LNCAP (cell line): Measurements from ENCODE around the gene SKP1.

Source experiments
- TF ChIP-seq, protein P1 (sequence below): fragments of 450-650 bp; IDR thresholded peaks from 2 replicates; pipeline ENCODE4 v1.5.1; 2017; ENCODE audit warnings: mild to moderate bottlenecking

Gene SKP1

DNA sequence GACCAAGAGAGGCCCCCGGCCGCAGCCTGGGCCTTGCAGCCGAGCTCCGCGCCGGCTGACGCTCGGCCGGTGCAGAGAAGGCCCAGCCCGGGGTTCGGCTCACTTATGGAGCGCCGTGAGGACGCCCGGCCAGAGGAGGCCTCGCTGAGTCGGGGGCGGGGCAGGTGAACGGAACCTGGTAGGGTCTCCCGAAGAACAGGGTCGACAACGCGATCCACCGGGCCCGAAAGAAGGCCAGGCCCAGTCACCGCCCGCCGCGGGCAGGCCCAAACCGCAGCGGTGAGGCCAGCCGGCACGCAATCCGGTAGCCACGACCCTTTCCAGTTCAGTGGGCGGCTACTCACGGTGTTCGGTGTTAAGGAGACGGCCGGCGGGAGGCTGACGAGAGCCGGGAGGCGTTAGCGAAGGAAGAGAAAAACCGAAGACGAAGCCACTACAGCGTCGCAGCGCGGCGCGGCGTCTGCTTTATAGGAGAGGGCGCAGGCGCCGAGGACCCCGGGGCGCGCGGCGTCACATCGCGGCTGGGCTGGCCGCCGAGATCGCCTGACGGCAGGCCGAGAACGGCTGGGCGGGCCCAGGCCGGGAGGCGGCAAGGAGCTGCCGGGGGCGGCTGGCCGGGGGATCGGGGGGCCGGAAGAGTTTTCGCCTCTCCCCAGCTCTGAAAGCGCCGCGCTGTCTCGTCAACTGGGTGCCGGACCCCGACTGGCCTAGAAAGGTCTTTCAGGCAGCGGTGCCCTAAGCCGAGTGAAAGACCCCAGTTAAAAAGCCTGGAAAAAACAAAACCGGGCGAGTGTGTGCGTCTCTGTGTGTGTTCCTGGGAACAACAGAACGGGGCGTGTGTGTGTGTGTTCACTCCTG is at the start of gene SKP1:
Gene SKP1 (minus strand): TSS at position 440 of the 858 bp plus-strand sequence. CDS start 2,928 bp downstream, outside the sequence.
- TF ChIP-seq, protein P1, sequence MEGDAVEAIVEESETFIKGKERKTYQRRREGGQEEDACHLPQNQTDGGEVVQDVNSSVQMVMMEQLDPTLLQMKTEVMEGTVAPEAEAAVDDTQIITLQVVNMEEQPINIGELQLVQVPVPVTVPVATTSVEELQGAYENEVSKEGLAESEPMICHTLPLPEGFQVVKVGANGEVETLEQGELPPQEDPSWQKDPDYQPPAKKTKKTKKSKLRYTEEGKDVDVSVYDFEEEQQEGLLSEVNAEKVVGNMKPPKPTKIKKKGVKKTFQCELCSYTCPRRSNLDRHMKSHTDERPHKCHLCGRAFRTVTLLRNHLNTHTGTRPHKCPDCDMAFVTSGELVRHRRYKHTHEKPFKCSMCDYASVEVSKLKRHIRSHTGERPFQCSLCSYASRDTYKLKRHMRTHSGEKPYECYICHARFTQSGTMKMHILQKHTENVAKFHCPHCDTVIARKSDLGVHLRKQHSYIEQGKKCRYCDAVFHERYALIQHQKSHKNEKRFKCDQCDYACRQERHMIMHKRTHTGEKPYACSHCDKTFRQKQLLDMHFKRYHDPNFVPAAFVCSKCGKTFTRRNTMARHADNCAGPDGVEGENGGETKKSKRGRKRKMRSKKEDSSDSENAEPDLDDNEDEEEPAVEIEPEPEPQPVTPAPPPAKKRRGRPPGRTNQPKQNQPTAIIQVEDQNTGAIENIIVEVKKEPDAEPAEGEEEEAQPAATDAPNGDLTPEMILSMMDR, result no peak

DNA sequence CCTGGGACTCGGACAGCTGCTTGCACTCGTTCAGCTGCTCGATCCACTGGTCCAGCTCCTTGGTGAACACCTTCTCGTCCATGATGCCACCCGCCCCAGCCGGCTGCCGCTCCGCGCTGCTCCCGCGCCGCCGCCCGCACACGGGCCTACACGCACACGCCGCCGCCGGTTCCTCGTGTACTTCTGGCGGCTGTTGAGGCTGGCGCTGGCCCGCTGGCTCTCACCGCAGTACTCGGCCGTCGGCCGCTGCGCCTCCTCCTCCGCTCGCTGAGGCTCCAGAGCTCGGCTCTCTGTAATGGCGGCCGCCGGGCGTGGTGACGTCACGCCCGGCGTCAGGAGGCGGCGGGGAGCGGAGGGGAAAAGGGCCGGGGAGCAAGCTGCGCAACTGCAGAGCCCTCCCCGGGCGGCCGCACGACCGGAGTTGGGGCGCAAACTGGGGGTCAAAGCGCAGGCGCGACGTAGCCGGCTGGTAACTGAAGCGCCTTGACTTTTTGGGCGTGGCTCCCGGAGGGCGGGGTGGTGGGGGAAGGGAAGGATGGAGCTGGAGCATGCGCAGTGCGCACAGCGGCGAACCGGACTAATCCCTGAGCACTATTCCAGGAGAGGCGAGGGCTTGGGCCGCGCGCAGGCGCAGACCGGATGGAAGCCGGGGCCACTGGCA is 49.2 kb upstream of the SKP1 start, which contains the start of gene PPP2CA:
Gene PPP2CA (minus strand): TSS at position 294 of the 661 bp plus-strand sequence. CDS start 212 bp downstream, at position 82.
- TF ChIP-seq, protein P1, result no peak

DNA sequence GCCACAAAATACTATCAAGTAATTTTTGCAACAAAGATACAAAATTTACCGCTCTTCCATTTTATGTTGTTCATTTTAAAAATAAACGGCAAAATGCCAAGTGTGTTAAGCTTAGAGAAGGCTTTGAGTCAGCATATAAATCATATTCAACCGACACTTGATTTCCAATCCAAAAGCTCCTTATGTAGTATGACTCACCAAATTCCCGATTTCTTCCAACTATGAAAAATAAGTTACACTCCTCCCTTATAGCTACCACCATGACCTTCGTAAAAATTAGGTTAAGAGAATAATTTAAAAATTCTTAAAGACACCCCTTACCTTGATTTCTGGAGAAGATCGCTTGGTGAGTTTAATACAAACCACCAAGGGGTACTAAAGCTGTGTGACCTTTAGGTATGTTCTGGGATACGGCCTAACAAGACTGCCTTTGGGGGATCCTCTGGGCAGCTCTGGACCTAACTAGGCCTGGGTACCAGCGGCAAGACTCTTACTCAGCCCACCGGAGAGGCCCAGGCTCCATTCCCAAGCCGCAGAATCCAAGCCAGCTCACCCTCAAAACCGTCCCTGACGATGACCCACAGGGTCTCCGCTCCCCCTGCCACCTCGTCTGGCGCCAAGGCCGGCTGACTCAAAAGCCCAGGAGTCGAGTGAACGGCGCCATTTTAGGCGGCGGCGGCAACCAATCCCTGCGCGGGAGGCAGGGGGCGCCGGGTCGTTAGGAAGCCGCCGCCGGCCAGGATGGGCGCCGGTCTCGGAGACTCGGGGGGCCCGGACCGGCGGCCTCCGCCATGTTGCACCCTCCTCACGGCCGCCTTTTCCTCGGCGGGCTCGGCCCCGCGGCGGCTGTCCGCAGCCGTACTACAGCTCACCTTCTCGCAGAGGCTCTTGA is 48.4 kb upstream of the SKP1 start:
- TF ChIP-seq, protein P1, result peak; percentile 11; the same call in 1 of the 2 replicates

DNA sequence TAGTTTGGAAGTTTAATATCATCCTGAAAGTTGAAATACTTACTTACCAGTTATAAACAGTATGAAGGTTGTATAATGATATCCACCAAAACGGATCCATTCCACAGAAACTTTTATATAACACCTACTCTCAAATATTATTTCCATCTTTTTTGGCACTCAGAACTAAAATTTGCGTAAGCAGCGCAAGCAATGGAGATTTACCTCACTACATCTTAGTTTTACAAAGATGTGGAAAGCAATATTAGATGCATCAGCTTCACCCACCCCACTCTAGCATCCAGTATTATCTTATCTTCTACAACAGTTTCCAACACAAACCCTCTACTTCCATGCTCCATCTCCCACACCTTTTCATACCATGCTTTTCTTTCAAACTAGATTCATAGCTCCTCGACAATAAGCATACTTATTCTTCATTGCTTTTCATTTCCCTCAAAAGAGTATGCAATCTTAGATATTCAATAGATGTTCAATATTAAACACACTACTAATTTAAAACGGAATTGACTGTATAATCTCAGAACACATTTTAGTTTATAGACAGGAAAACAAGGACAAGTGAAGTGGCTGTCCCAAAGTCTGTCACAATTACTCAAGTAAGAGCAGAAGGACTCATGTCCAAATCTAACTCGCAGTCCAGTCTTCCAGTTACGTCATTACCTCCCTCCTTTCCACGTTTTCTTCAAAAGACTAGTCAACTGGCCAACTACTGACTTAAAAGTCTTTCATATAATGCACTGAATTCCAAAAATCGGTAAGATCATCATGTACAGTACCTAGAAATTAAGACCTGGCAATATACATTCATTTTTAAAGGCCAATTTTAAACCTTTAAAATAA is 46.9 kb upstream of the SKP1 start:
- TF ChIP-seq, protein P1, result no peak

DNA sequence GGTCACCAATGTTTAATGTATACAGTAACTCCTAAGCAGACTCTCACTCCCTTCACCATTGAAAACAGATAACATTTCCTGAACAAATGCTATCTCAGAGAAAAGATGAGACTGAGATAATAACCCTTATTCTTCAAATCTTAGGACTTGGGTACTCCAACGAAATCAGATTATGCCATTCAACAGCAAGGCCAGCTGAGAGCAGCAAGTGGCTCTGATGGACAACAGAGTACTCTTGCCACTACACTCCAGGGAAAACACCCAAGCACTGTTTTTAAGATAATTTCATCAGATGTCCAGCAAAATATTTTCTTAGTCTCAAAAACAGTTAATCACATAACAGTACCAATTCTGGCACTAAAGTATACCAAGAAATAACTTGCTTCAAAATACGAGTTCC is 39.0 kb upstream of the SKP1 start:
- TF ChIP-seq, protein P1, result no peak

DNA sequence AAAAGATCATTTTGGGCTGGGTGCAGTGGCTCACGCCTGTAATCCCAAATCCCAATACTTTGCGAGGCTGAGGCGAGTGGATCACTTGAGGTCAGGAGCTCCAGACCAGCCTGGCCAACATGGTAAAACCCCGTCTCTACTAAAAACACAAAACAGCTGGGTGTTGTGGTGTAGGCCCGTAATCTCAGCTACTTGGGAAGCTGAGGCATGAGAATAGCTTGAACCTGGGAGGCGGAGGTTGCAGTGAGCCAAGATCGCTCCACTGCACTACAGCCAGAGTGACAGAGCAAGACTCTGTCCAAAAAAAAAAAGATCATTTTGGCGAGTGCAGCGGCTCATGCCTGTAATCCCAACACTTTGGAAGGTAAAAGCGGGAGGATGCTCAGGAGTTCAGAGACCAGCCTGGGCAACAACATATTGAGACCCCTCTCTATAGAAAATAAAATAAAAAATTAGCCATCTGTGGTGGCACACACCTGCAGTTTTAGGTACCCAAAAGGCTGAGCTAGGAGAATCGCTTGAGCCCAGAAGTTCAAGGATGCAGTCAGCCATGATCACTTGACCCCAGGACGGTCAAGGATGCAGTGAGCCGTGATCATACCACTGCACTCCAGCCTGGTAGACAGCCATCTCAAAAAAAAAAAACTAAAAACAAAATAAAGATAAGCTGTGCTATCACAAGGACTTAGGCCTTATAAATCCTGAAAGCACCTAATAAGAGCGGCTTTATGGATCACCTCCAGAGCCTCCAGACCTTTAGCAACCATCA is 32.9 kb upstream of the SKP1 start:
- TF ChIP-seq, protein P1, result no peak
